ENCODE data around the gene ZNF283.

DNA sequence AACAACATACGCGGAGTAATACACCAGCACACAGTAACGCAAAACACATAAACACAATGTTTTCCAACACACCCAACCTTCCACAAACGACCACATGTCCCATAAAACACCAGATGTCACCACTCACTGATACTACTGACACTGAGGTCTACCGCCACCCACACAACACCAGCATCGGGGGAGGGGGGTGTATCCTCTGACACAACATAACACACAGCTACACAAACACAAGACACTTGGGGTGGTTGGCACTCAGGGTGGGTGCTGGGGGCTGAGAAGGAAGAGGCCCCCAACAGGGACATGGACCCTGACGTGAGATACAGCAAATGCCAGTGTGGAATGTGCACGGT lies 44.8 kb upstream of the ZNF283 start:
- TF ChIP-seq, protein P1, sequence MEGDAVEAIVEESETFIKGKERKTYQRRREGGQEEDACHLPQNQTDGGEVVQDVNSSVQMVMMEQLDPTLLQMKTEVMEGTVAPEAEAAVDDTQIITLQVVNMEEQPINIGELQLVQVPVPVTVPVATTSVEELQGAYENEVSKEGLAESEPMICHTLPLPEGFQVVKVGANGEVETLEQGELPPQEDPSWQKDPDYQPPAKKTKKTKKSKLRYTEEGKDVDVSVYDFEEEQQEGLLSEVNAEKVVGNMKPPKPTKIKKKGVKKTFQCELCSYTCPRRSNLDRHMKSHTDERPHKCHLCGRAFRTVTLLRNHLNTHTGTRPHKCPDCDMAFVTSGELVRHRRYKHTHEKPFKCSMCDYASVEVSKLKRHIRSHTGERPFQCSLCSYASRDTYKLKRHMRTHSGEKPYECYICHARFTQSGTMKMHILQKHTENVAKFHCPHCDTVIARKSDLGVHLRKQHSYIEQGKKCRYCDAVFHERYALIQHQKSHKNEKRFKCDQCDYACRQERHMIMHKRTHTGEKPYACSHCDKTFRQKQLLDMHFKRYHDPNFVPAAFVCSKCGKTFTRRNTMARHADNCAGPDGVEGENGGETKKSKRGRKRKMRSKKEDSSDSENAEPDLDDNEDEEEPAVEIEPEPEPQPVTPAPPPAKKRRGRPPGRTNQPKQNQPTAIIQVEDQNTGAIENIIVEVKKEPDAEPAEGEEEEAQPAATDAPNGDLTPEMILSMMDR (IDR thresholded peaks at IDR 0.05; ENCODE audit: low read depth, low read length, poor library complexity, severe bottlenecking) = no peak
- TF ChIP-seq EZH2phosphoT487 (IDR thresholded peaks at IDR 0.05; ENCODE audit: borderline replicate concordance, low read length) = no peak

Measured in DOHH2 (cell line).